HepG2 (cell line): ENCODE data around the gene FAM3C. TPM values are rescaled to one million over a fixed set of nuclear protein-coding genes. Genes with fewer than 3 reads are reported as not detected.
A peak's percentile ranks its signal among the peaks of the same experiment; 100 is the strongest.

ENCODE experiments used
- DBP ChIP-seq: sonication (generic); formaldehyde crosslinking; IDR thresholded peaks from 2 replicates; pipeline ENCODE4 v1.4.0; 2020; ENCODE audit warnings: missing genetic modification reagents; ENCODE audit errors: not compliant biosample characterization
- ELF3 ChIP-seq: IDR thresholded peaks from 2 replicates; pipeline ENCODE4 v1.6.1; 2016; ENCODE audit warnings: missing genetic modification reagents, missing compliant biosample characterization
- FOSL1 ChIP-seq: sonication (generic); formaldehyde crosslinking; IDR thresholded peaks from 2 replicates; pipeline ENCODE4 v1.9.0; 2021; ENCODE audit warnings: missing genetic modification reagents, borderline replicate concordance
- GMEB2 ChIP-seq: IDR thresholded peaks from 2 replicates; pipeline ENCODE4 v1.6.1; 2016; ENCODE audit warnings: missing biosample characterization, missing genetic modification reagents, low read depth
- GTF2F1 ChIP-seq: fragments of 150-350 bp; IDR thresholded peaks from 2 replicates; pipeline ENCODE4 v1.6.1; 2014; ENCODE audit warnings: low read length
- HMG20B ChIP-seq: conservative IDR thresholded peaks from 2 replicates; pipeline ENCODE4 v1.6.1; 2016; ENCODE audit warnings: missing genetic modification reagents, missing compliant biosample characterization
- MAX ChIP-seq: IDR thresholded peaks from 2 replicates; pipeline ENCODE4 v1.6.1; 2012; ENCODE audit warnings: inconsistent platforms
- MYNN ChIP-seq: sonication (generic); formaldehyde crosslinking; IDR thresholded peaks from 2 replicates; pipeline ENCODE4 v1.4.0; 2020; ENCODE audit warnings: mild to moderate bottlenecking, low read depth, missing genetic modification reagents
- PPARG ChIP-seq: conservative IDR thresholded peaks from 2 replicates; pipeline ENCODE4 v1.6.1; 2016; ENCODE audit warnings: missing biosample characterization, missing genetic modification reagents
- RCOR2 ChIP-seq: IDR thresholded peaks from 2 replicates; pipeline ENCODE4 v1.6.1; 2016; ENCODE audit warnings: missing biosample characterization, missing genetic modification reagents
- REXO4 ChIP-seq: sonication (generic); formaldehyde crosslinking; IDR thresholded peaks from 2 replicates; pipeline ENCODE4 v1.8.0; 2022; ENCODE audit warnings: missing genetic modification reagents, mild to moderate bottlenecking, borderline replicate concordance
- SP4 ChIP-seq: sonication (generic); formaldehyde crosslinking; IDR thresholded peaks from 2 replicates; pipeline ENCODE4 v1.8.1; 2023; ENCODE audit warnings: mild to moderate bottlenecking, missing genetic modification reagents
- TFDP2 ChIP-seq: sonication (generic); formaldehyde crosslinking; IDR thresholded peaks from 2 replicates; pipeline ENCODE4 v1.4.0; 2020; ENCODE audit warnings: missing genetic modification reagents
- THAP8 ChIP-seq: sonication (generic); formaldehyde crosslinking; IDR thresholded peaks from 2 replicates; pipeline ENCODE4 v1.5.1; 2020; ENCODE audit warnings: missing genetic modification reagents, mild to moderate bottlenecking, borderline replicate concordance
- TMF1 ChIP-seq: sonication (generic); formaldehyde crosslinking; IDR thresholded peaks from 2 replicates; pipeline ENCODE4 v1.8.1; 2022; ENCODE audit warnings: low read depth, missing genetic modification reagents
- WIZ ChIP-seq: sonication (generic); formaldehyde crosslinking; IDR thresholded peaks from 2 replicates; pipeline ENCODE4 v1.5.1; 2020; ENCODE audit warnings: mild to moderate bottlenecking, missing genetic modification reagents
- ZBTB33 ChIP-seq: sonication (generic); formaldehyde crosslinking; IDR thresholded peaks from 2 replicates; pipeline ENCODE4 v1.4.0; 2020; ENCODE audit warnings: missing genetic modification reagents
- ZNF230 ChIP-seq: sonication (generic); formaldehyde crosslinking; IDR thresholded peaks from 2 replicates; pipeline ENCODE4 v1.4.0; 2020; ENCODE audit warnings: mild to moderate bottlenecking, missing genetic modification reagents
- ZNF274 ChIP-seq: sonication (generic); formaldehyde crosslinking; IDR thresholded peaks from 2 replicates; pipeline ENCODE4 v1.5.1; 2020; ENCODE audit warnings: mild to moderate bottlenecking, missing genetic modification reagents
- ZNF317 ChIP-seq: sonication (generic); formaldehyde crosslinking; IDR thresholded peaks from 2 replicates; pipeline ENCODE4 v1.5.0; 2020; ENCODE audit warnings: mild to moderate bottlenecking, missing genetic modification reagents
- ZNF33B ChIP-seq: sonication (generic); formaldehyde crosslinking; IDR thresholded peaks from 2 replicates; pipeline ENCODE4 v1.5.1; 2020; ENCODE audit warnings: mild to moderate bottlenecking, missing genetic modification reagents
- ZNF547 ChIP-seq: sonication (generic); formaldehyde crosslinking; IDR thresholded peaks from 2 replicates; pipeline ENCODE4 v1.5.1; 2020; ENCODE audit warnings: mild to moderate bottlenecking, missing genetic modification reagents
- ZNF788 ChIP-seq: sonication (generic); formaldehyde crosslinking; IDR thresholded peaks from 2 replicates; pipeline ENCODE4 v1.5.0; 2020; ENCODE audit warnings: mild to moderate bottlenecking, missing genetic modification reagents, borderline replicate concordance
- ZNF891 ChIP-seq: sonication (generic); formaldehyde crosslinking; IDR thresholded peaks from 2 replicates; pipeline ENCODE4 v1.5.0; 2020; ENCODE audit warnings: mild to moderate bottlenecking, missing genetic modification reagents
- polyA plus RNA-seq, 8 experiments: library from polyadenylated mRNA; depleted of rRNA in 3 of 8; stranded (reverse) in 7 of 8; unstranded in 1 of 8; fragments of >200 nt; fragmentation: Illumina TruSeq in 4 of 8; extraction: Trizol in 4 of 8; gene quantifications; 2 replicates each; pipeline versions ENCODE4 v1.2.1 to v1.2.3, GENCODE V29; 2011 to 2016; ENCODE audit warnings: low read depth in 4 of 8, missing spikeins in 1 of 8, mixed read lengths in 1 of 8; ENCODE audit not compliant: insufficient read depth in 1 of 8
- total RNA-seq, 5 experiments: library from RNA; depleted of rRNA; stranded (reverse); fragments of >200 nt; fragmentation: Illumina TruSeq; extraction: Trizol; gene quantifications; 2 replicates each; pipeline ENCODE4 v1.2.3, GENCODE V29; 2016; ENCODE audit warnings: low read depth in 1 of 5

The FAM3C gene
- total and polyA plus RNA-seq, 2 of the 13 experiments (the other 11 are each of a cell fraction or from before 2014, with no cell fraction given), result 14.6 to 16.0 TPM

GRCh38 chr7:121395961-121396757 lies at the start of gene FAM3C (continued):
- TF ChIP-seq GMEB2 (CRISPR knock-in tag) (0 out of 2 replicates have a peak, but pooled peaks have one; percentile 10), ZNF788 (peak; percentile 26; the same call in 1 of the 2 replicates), TFDP2 (peak; percentile 77), THAP8 (CRISPR knock-in tag) (no peak), RCOR2 (CRISPR knock-in tag) (peak; percentile 20; the same call in 1 of the 2 replicates), PPARG (0 out of 2 replicates have a peak, but pooled peaks have one; percentile 24), ZNF274 (peak; percentile 83), ZNF891 (CRISPR knock-in tag) (peak; percentile 78; the same call in 1 of the 2 replicates), REXO4 (CRISPR knock-in tag) (0 out of 2 replicates have a peak, but pooled peaks have one; percentile 40), MAX (peak; percentile 99), HMG20B (CRISPR knock-in tag) (no peak), ZNF317 (CRISPR knock-in tag) (0 out of 2 replicates have a peak, but pooled peaks have one; percentile 8), TMF1 (CRISPR knock-in tag) (0 out of 2 replicates have a peak, but pooled peaks have one; percentile 35), ZNF230 (CRISPR knock-in tag) (no peak; the same call in 1 of the 2 replicates), WIZ (CRISPR knock-in tag) (no peak), MYNN (CRISPR knock-in tag) (no peak), ZBTB33 (CRISPR knock-in tag) (no peak), GTF2F1 (0 out of 2 replicates have a peak, but pooled peaks have one; percentile 67), ELF3 (CRISPR knock-in tag) (peak; percentile 77), FOSL1 (CRISPR knock-in tag) (no peak), DBP (no peak), SP4 (CRISPR knock-in tag) (peak; percentile 96), ZNF547 (CRISPR knock-in tag) (peak; percentile 87), ZNF33B (CRISPR knock-in tag) (peak; percentile 71; the same call in 1 of the 2 replicates)
